ENCODE data around the gene GPATCH4.
A peak's percentile ranks its signal among the peaks of the same experiment; 100 is the strongest.

GPATCH4 gene

GRCh38 chr1:156583821-156584622 is 17.3 kb downstream of the GPATCH4 start:
- Histone ChIP-seq H3K9me3 (ENCODE audit: control insufficient read depth, insufficient read depth, low read length) (no peaks in the 10 kb centered on the region), H3K4me1 (ENCODE audit: control insufficient read depth, insufficient read depth, low read length) (peaks cover 8% of the 10 kb centered on the region), H3K4me3 (ENCODE audit: low read depth, low read length) (peak overlapping the region; percentile 15), H3K36me3 (ENCODE audit: control insufficient read depth, insufficient read depth, low read length) (no peaks in the 10 kb centered on the region), H3K27me3 (ENCODE audit: control insufficient read depth, insufficient read depth, low read length) (peaks cover 3% of the 10 kb centered on the region), H3K9ac (ENCODE audit: low read depth, low read length) (peak overlapping the region; percentile 26)

- no peak overlapping the region for H3K4me3 ChIP-seq (ENCODE audit: low read depth, low read length)
- H3K4me1 ChIP-seq (ENCODE audit: control insufficient read depth, insufficient read depth, low read length), result peaks cover 8% of the 10 kb centered on the region
- peaks cover 3% of the 10 kb centered on the region for H3K27me3 ChIP-seq (ENCODE audit: control insufficient read depth, insufficient read depth, low read length)
- no peaks in the 10 kb centered on the region for H3K36me3 ChIP-seq (ENCODE audit: control insufficient read depth, insufficient read depth, low read length)
- H3K9me3 ChIP-seq (ENCODE audit: control insufficient read depth, insufficient read depth, low read length), result no peaks in the 10 kb centered on the region
- no peak overlapping the region for H3K9ac ChIP-seq (ENCODE audit: low read depth, low read length)
Measured at GRCh38 chr1:156582388-156583017, 18.8 kb downstream of the GPATCH4 start.

GRCh38 chr1:156581661-156582387 is 19.5 kb downstream of the GPATCH4 start:
- no peaks in the 10 kb centered on the region for H3K9me3 ChIP-seq (ENCODE audit: control insufficient read depth, insufficient read depth, low read length)
- H3K4me3 ChIP-seq (ENCODE audit: low read depth, low read length), result no peak overlapping the region
- peaks cover 8% of the 10 kb centered on the region for H3K4me1 ChIP-seq (ENCODE audit: control insufficient read depth, insufficient read depth, low read length)
- H3K27me3 ChIP-seq (ENCODE audit: control insufficient read depth, insufficient read depth, low read length), result peaks cover 3% of the 10 kb centered on the region
- H3K9ac ChIP-seq (ENCODE audit: low read depth, low read length), result no peak overlapping the region
- H3K36me3 ChIP-seq (ENCODE audit: control insufficient read depth, insufficient read depth, low read length), result no peaks in the 10 kb centered on the region

GRCh38 chr1:156579472-156579871 is 21.8 kb downstream of the GPATCH4 start, which contains the start of gene TTC24:
Gene TTC24 (plus strand): TSS chr1:156579723. CDS start chr1:156581365, 1,642 bp downstream.
- no peak within 1 kb of the TSS for H3K9ac ChIP-seq (ENCODE audit: low read depth, low read length)
- H3K27me3 ChIP-seq (ENCODE audit: control insufficient read depth, insufficient read depth, low read length), result no peaks in the 10 kb centered on the region
- no peaks in the 10 kb centered on the region for H3K36me3 ChIP-seq (ENCODE audit: control insufficient read depth, insufficient read depth, low read length)
- no peak within 1 kb of the TSS for H3K4me3 ChIP-seq (ENCODE audit: low read depth, low read length)
- no peaks in the 10 kb centered on the region for H3K9me3 ChIP-seq (ENCODE audit: control insufficient read depth, insufficient read depth, low read length)
- peaks cover 6% of the 10 kb centered on the region for H3K4me1 ChIP-seq (ENCODE audit: control insufficient read depth, insufficient read depth, low read length)

- no peaks in the 10 kb centered on the region for H3K9me3 ChIP-seq (ENCODE audit: control insufficient read depth, insufficient read depth, low read length)
- no peaks in the 10 kb centered on the region for H3K36me3 ChIP-seq (ENCODE audit: control insufficient read depth, insufficient read depth, low read length)
- H3K4me1 ChIP-seq (ENCODE audit: control insufficient read depth, insufficient read depth, low read length), result no peaks in the 10 kb centered on the region
- no peak overlapping the region for H3K9ac ChIP-seq (ENCODE audit: low read depth, low read length)
- H3K4me3 ChIP-seq (ENCODE audit: low read depth, low read length), result no peak overlapping the region
- peaks cover 2% of the 10 kb centered on the region for H3K27me3 ChIP-seq (ENCODE audit: control insufficient read depth, insufficient read depth, low read length)
Measured at GRCh38 chr1:156578055-156578454, 23.2 kb downstream of the GPATCH4 start.

- no peak overlapping the region for H3K4me3 ChIP-seq (ENCODE audit: low read depth, low read length)
- H3K27me3 ChIP-seq (ENCODE audit: control insufficient read depth, insufficient read depth, low read length), result peaks cover 5% of the 10 kb centered on the region
- no peaks in the 10 kb centered on the region for H3K36me3 ChIP-seq (ENCODE audit: control insufficient read depth, insufficient read depth, low read length)
- H3K9ac ChIP-seq (ENCODE audit: low read depth, low read length), result no peak overlapping the region
- no peaks in the 10 kb centered on the region for H3K9me3 ChIP-seq (ENCODE audit: control insufficient read depth, insufficient read depth, low read length)
- no peaks in the 10 kb centered on the region for H3K4me1 ChIP-seq (ENCODE audit: control insufficient read depth, insufficient read depth, low read length)
Measured at GRCh38 chr1:156577550-156577949, 23.7 kb downstream of the GPATCH4 start.

- H3K36me3 ChIP-seq (ENCODE audit: control insufficient read depth, insufficient read depth, low read length), result no peaks in the 10 kb centered on the region
- no peak overlapping the region for H3K4me3 ChIP-seq (ENCODE audit: low read depth, low read length)
- no peak overlapping the region for H3K9ac ChIP-seq (ENCODE audit: low read depth, low read length)
- H3K9me3 ChIP-seq (ENCODE audit: control insufficient read depth, insufficient read depth, low read length), result no peaks in the 10 kb centered on the region
- H3K27me3 ChIP-seq (ENCODE audit: control insufficient read depth, insufficient read depth, low read length), result peaks cover 5% of the 10 kb centered on the region
- H3K4me1 ChIP-seq (ENCODE audit: control insufficient read depth, insufficient read depth, low read length), result no peaks in the 10 kb centered on the region
Measured at GRCh38 chr1:156574039-156574633, 27.1 kb downstream of the GPATCH4 start.

GRCh38 chr1:156572663-156573018 is 28.6 kb downstream of the GPATCH4 start:
- no peak overlapping the region for H3K9ac ChIP-seq (ENCODE audit: low read depth, low read length)

GRCh38 chr1:156571919-156572662 is 29.2 kb downstream of the GPATCH4 start, which contains the start of gene IQGAP3:
Gene IQGAP3 (minus strand): TSS chr1:156572565. CDS start chr1:156572529, 36 bp downstream.
- Histone ChIP-seq H3K4me3 (ENCODE audit: low read depth, low read length) (peak within 1 kb of the TSS; percentile 95), H3K27me3 (ENCODE audit: control insufficient read depth, insufficient read depth, low read length) (peaks cover 5% of the 10 kb centered on the region), H3K9me3 (ENCODE audit: control insufficient read depth, insufficient read depth, low read length) (no peaks in the 10 kb centered on the region), H3K36me3 (ENCODE audit: control insufficient read depth, insufficient read depth, low read length) (peaks cover 8% of the 10 kb centered on the region), H3K4me1 (ENCODE audit: control insufficient read depth, insufficient read depth, low read length) (no peaks in the 10 kb centered on the region), H3K9ac (ENCODE audit: low read depth, low read length) (peak within 1 kb of the TSS; percentile 68)

More at GRCh38 chr1:156572663-156573018, 28.6 kb downstream of the GPATCH4 start:
- Histone ChIP-seq H3K4me3 (ENCODE audit: low read depth, low read length) (peak overlapping the region; percentile 95), H3K27me3 (ENCODE audit: control insufficient read depth, insufficient read depth, low read length) (peaks cover 5% of the 10 kb centered on the region), H3K9me3 (ENCODE audit: control insufficient read depth, insufficient read depth, low read length) (no peaks in the 10 kb centered on the region), H3K36me3 (ENCODE audit: control insufficient read depth, insufficient read depth, low read length) (peaks cover 7% of the 10 kb centered on the region), H3K4me1 (ENCODE audit: control insufficient read depth, insufficient read depth, low read length) (no peaks in the 10 kb centered on the region)

- H3K36me3 ChIP-seq (ENCODE audit: control insufficient read depth, insufficient read depth, low read length), result peaks cover 8% of the 10 kb centered on the region
- peak overlapping the region; percentile 95 for H3K4me3 ChIP-seq (ENCODE audit: low read depth, low read length)
- H3K9me3 ChIP-seq (ENCODE audit: control insufficient read depth, insufficient read depth, low read length), result no peaks in the 10 kb centered on the region
- H3K9ac ChIP-seq (ENCODE audit: low read depth, low read length), result peak overlapping the region; percentile 68
- H3K27me3 ChIP-seq (ENCODE audit: control insufficient read depth, insufficient read depth, low read length), result peaks cover 5% of the 10 kb centered on the region
- no peaks in the 10 kb centered on the region for H3K4me1 ChIP-seq (ENCODE audit: control insufficient read depth, insufficient read depth, low read length)
Measured at GRCh38 chr1:156571261-156571852, 29.9 kb downstream of the GPATCH4 start.

All from iPS-15b (cell line).